ENCODE results near the gene TTC28.

- TF ChIP-seq CTCF (conservative IDR thresholded peaks at IDR 0.05; ENCODE audit: low read length) (no peak), EZH2phosphoT487 (IDR thresholded peaks at IDR 0.05; ENCODE audit: borderline replicate concordance) (no peak)
These were observed 577.4 kb downstream of the TTC28 start for GRCh38 chr22:28102151-28102812.

Measured in Loucy (cell line).